ENCODE measurements around the gene BSCL2.
"Not testable (repeated sequence)": the region's sequence is repeated elsewhere in the genome, so short reads cannot be mapped to it uniquely, and the experiment has no call there.

BSCL2 gene

DNA sequence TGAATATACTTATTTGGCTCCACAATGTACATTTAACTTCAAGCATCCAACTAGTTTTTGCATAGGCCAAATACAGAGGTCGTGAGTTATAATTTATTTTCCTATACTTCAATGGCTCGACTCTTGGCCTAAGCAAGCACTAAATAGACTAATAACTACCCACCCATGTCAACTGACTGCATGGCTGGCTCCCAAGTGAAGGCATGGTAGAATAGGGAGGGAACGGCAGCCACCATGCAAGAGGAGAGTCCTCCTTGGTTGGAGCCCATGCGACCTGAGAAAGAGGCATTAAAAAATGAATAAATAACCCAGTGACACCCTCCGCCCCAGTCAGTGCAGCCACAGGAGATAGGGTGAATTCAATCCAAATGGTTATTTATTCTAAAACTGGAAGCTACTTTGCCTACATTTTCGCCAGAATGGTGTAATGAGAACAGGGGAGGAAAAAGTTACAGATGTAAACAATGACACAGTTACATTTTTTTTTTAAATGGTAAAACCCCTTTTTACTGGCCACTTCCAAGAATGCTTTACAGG, 5.1 kb upstream of the BSCL2 start:
- no peak overlapping the region for H3K4me3 Mint-ChIP-seq
- ATAC-seq (replicated peaks) (no peak), DNase-seq (no peak)
- H3K27me3 Mint-ChIP-seq, result no peaks in the 10 kb centered on the region
- H3K36me3 Mint-ChIP-seq (ENCODE audit: insufficient read depth), result peaks cover 86% of the 10 kb centered on the region
- peaks cover 20 to 30% of the 10 kb centered on the region in 2 donors for H3K4me1 Mint-ChIP-seq (ENCODE audit: low read depth in 2 of 2)
- no peaks in the 10 kb centered on the region for H3K9me3 Mint-ChIP-seq
- peak overlapping the region in 1 of 2 donors; percentile 61 for H3K27ac Mint-ChIP-seq

DNA sequence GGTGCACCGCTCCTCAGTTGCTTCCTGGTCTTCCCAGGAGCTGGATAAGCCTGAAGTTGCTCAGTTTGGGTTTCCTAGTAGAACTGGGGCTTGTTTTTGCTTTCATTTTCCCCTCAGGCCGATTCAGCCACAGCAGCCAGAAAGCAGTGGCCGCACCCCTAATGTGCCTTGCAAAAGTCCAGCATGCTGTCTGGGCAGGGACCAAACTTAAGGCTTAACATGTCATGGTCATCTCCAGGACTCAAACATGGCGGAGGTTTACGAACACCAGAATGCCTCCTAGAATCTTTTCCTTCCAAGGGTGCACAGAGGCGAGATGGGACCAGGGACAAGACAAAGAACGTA, 2.7 kb upstream of the BSCL2 start:
- no peaks in the 10 kb centered on the region for H3K9me3 Mint-ChIP-seq
- ATAC-seq (replicated peaks) (no peak), DNase-seq (no peak)
- H3K4me1 Mint-ChIP-seq (ENCODE audit: low read depth in 2 of 2), result peaks cover 35 to 38% of the 10 kb centered on the region in 2 donors
- H3K27me3 Mint-ChIP-seq, result no peaks in the 10 kb centered on the region
- H3K36me3 Mint-ChIP-seq (ENCODE audit: insufficient read depth), result peaks cover 79% of the 10 kb centered on the region
- peak overlapping the region; percentile 87 to 90 for H3K4me3 Mint-ChIP-seq
- H3K27ac Mint-ChIP-seq, result peak overlapping the region; percentile 94 to 95

- Mint-ChIP-seq H3K4me3 (peak overlapping the region; percentile 87 to 90), H3K27me3 (no peaks in the 10 kb centered on the region), H3K4me1 (ENCODE audit: low read depth in 2 of 2) (peaks cover 35 to 37% of the 10 kb centered on the region in 2 donors), H3K36me3 (ENCODE audit: insufficient read depth) (peaks cover 73% of the 10 kb centered on the region), H3K27ac (peak overlapping the region; percentile 94 to 95), H3K9me3 (no peaks in the 10 kb centered on the region)
- peak; percentile 96 to 97 (median 96) for DNase-seq
- peak; percentile 76 for ATAC-seq (replicated peaks)
Observed at GRCh38 chr11:62709247-62710000, 2.2 kb upstream of the BSCL2 start.

GRCh38 chr11:62708793-62709192, 1.6 kb upstream of the BSCL2 start:
- peak overlapping the region; percentile 94 to 95 for H3K27ac Mint-ChIP-seq
- peaks cover 35% of the 10 kb centered on the region in 2 donors for H3K4me1 Mint-ChIP-seq (ENCODE audit: low read depth in 2 of 2)
- peak overlapping the region; percentile 87 to 90 for H3K4me3 Mint-ChIP-seq
- ATAC-seq (replicated peaks) (peak; percentile 13), DNase-seq (peak in 1 of 3 experiments; percentile 24)
- H3K36me3 Mint-ChIP-seq (ENCODE audit: insufficient read depth), result peaks cover 68% of the 10 kb centered on the region
- no peaks in the 10 kb centered on the region for H3K9me3 Mint-ChIP-seq
- no peaks in the 10 kb centered on the region for H3K27me3 Mint-ChIP-seq

GRCh38 chr11:62708392-62708791, 1.2 kb upstream of the BSCL2 start:
- Mint-ChIP-seq H3K9me3 (no peaks in the 10 kb centered on the region), H3K4me3 (peak overlapping the region; percentile 87 to 90), H3K27ac (peak overlapping the region; percentile 94 to 95), H3K27me3 (no peaks in the 10 kb centered on the region), H3K4me1 (ENCODE audit: low read depth in 2 of 2) (peaks cover 31 to 35% of the 10 kb centered on the region in 2 donors), H3K36me3 (ENCODE audit: insufficient read depth) (peaks cover 64% of the 10 kb centered on the region)
- ATAC-seq (replicated peaks) (no peak), DNase-seq (no peak)

DNA sequence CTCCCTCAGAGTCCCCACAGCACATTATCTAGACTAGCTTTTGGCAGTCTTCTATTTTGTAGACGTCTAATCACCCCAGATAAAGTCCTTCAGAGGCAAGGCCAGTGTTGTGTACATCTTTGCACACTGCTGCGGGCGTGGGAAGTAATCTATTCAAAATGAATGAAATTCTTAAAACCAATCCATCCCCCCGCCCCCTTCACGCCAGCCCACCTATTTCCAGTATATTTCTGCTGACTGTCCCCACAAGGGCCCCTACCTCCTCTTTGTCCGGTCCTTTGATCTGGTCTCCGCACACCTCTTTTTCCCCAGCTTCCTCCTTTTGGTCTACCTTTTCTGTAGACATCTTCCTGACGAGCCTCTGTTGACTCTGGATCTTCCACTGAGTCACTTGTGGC, 375 bp downstream of the BSCL2 start:
- Mint-ChIP-seq H3K27ac (peak overlapping the region in 1 of 2 donors; percentile 32), H3K36me3 (ENCODE audit: insufficient read depth) (peaks cover 51% of the 10 kb centered on the region), H3K9me3 (no peaks in the 10 kb centered on the region), H3K4me3 (peak overlapping the region; percentile 88 to 89), H3K4me1 (ENCODE audit: low read depth in 2 of 2) (peaks cover 29 to 35% of the 10 kb centered on the region in 2 donors), H3K27me3 (no peaks in the 10 kb centered on the region)
- DNase-seq, result no peak
- no peak for ATAC-seq (replicated peaks)

DNA sequence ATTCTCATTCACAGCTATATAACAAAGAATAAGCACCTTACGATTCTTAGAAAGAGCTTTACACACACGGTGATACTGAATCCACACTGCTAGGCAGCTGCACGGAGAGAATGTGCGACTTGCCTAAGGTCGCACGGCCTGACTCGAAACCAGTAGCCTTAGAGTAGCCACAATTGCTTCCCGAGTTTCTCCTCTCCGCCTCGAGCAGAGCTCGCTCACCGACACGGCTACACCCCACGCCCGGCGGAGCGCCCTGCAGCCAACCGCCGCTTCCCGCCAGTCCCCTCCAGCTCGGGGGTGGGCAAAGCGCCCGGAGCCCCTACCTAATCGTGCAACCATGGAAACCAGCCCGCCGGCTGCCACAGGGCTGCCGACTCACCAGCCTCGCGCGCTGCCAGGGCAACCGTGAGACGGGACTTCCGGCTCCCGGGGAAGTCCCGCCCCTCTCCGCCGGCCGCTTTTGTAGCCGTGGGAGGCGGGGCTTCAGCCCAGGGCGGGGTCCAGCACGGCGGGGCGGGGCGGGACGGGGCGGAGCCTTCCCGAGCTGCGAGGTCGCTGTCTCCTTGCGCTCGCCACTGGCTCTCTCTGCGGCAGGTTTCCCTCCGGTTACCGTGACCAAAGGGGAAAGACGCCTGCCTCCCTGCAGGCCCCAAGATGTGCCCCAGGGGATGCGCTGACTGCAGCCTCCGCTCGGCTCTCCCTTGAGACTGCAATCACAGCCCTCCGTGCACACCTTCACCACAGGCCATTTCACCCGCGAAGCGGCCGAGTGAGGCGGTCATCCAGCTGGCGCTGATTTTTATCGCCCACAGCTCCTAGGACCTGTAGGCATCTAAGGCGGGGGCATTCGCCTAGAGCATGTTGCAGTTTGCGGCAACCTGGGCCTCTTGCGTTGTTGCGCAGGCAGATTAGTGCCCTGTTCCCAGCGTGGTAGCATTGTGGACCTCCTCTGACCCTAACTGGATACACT, 1.1 kb downstream of the BSCL2 start:
- ATAC-seq (replicated peaks) (peak; percentile 67), DNase-seq (peak; percentile 88 to 92 (median 90))
- peak overlapping the region; percentile 88 to 89 for H3K4me3 Mint-ChIP-seq
- H3K9me3 Mint-ChIP-seq, result no peaks in the 10 kb centered on the region
- H3K36me3 Mint-ChIP-seq (ENCODE audit: insufficient read depth), result peaks cover 48% of the 10 kb centered on the region
- peaks cover 29 to 35% of the 10 kb centered on the region in 2 donors for H3K4me1 Mint-ChIP-seq (ENCODE audit: low read depth in 2 of 2)
- peak overlapping the region; percentile 90 for H3K27ac Mint-ChIP-seq
- no peaks in the 10 kb centered on the region for H3K27me3 Mint-ChIP-seq

DNA sequence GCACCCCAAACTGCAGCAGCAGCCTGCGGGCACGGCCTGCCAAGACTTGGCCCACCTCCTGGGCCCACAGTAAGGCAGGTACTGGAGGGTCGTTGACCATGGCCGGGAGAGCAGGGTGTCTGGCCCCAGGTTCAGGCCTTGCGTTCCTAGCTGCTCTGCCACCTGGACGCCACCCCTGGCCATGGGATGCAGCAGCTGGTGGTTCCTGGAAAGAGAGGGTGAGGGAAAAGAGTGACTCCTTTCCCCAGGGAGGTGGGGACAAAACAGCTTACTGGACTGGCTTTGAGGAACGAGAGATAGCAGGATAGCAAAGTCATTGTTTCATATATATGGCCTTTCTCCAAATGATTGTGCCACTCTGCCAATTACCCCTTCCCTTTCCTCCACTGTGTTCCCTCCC, 1.8 kb downstream of the BSCL2 start:
- Mint-ChIP-seq H3K4me3 (peak overlapping the region; percentile 88 to 89), H3K4me1 (ENCODE audit: low read depth in 2 of 2) (peaks cover 29 to 35% of the 10 kb centered on the region in 2 donors), H3K27me3 (no peaks in the 10 kb centered on the region), H3K9me3 (no peaks in the 10 kb centered on the region), H3K27ac (peak overlapping the region; percentile 90), H3K36me3 (ENCODE audit: insufficient read depth) (peaks cover 40% of the 10 kb centered on the region)
- ATAC-seq (replicated peaks) (no peak), DNase-seq (no peak)

DNA sequence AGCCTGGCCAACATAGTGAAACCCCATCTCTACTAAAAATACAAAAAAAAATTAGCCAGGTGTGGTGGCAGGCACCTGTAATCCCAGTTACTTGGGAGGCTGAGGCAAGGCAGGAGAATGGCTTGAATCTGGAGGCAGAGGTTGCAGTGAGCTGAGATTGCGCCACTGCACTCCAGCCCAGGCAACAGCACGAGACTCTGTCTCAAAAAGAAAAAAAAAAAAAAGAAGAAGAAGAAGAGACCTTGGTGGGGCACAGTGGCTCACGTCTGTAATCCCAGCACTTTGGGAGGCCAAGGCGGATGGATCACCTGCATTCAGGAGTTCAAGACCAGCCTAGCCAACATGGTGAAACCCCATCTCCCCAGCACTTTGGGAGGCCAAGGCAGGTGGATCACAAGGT, 3.3 kb downstream of the BSCL2 start:
- not testable (repeated sequence) for H3K27me3 Mint-ChIP-seq; ATAC-seq (replicated peaks); H3K27ac Mint-ChIP-seq; H3K9me3 Mint-ChIP-seq; DNase-seq
- peaks cover 18 to 22% of the 10 kb centered on the region in 2 donors for H3K4me1 Mint-ChIP-seq (ENCODE audit: low read depth in 2 of 2)
- peak overlapping the region in 1 of 2 donors; percentile 8 for H3K4me3 Mint-ChIP-seq
- peaks cover 25% of the 10 kb centered on the region for H3K36me3 Mint-ChIP-seq (ENCODE audit: insufficient read depth)

DNA sequence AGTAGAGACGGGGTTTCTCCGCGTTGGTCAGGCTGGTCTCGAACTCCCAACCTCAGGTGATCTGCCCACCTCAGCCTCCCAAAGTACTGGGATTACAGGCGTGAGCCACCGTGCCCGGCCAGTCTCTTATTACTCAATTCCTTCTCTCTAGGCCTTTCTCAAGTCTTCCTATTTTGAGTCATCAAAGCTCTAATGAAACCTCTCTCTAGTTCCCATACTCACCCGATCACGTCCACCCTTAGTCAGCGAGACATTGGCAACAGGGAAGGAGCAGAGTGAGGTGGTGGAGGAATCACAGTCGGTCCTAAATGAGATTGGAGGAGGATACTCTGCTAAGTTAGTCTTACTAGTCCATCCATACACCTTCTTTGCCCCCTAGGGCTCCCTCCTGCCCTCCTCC, 5.0 kb downstream of the BSCL2 start:
- Mint-ChIP-seq H3K27ac (no peak overlapping the region), H3K4me3 (no peak overlapping the region), H3K9me3 (no peaks in the 10 kb centered on the region), H3K27me3 (no peaks in the 10 kb centered on the region), H3K36me3 (ENCODE audit: insufficient read depth) (peaks cover 28% of the 10 kb centered on the region), H3K4me1 (ENCODE audit: low read depth in 2 of 2) (peaks cover 13 to 15% of the 10 kb centered on the region in 2 donors)
- ATAC-seq (replicated peaks), result no peak
- DNase-seq, result no peak

DNA sequence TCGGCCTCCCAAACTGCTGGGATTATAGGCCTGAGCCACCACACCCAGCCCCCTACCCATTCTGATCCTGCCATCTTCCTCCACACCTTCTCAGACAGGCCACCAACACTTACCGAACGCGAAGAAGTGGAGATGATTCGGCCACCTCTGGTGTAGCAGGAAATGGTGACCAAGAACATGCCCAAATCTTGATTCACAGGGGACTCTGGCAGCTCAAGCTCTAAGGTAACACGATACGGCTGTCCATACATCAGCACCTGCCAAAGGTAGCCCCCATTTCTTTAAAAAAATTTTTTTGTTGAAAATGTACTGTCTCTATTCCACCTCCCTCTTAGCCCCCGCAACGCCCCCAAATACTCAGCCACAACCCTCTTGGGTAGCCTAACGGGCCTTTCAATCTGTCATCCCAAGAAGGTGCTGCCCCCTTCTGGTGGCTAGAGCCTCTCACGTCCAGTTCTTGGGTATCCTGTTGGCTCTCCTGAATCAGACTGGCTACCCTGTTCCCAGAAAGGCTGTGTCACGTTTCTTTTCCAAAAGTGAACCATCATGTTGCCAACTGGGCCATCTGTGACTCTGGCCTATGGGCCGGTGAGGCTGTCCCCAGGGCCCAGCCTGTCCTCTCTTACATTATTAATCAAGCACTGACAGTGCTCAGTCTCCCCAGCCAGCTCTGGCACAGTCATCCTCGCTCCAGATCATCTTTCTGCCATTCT, 12.6 kb downstream of the BSCL2 start:
- peak; percentile 74 to 76 (median 74) for DNase-seq
- Mint-ChIP-seq H3K9me3 (no peaks in the 10 kb centered on the region), H3K27ac (peak overlapping the region; percentile 18 to 22), H3K36me3 (ENCODE audit: insufficient read depth) (peaks cover 8% of the 10 kb centered on the region), H3K27me3 (no peaks in the 10 kb centered on the region), H3K4me3 (no peak overlapping the region), H3K4me1 (ENCODE audit: low read depth in 2 of 2) (peaks cover 5 to 6% of the 10 kb centered on the region in 2 donors)
- ATAC-seq (replicated peaks), result peak; percentile 85

GRCh38 chr11:62693624-62694023, 13.6 kb downstream of the BSCL2 start:
- not testable (repeated sequence) for H3K9me3 Mint-ChIP-seq; DNase-seq; H3K4me3 Mint-ChIP-seq; H3K4me1 Mint-ChIP-seq (ENCODE audit: low read depth in 2 of 2); ATAC-seq (replicated peaks); H3K27me3 Mint-ChIP-seq; H3K27ac Mint-ChIP-seq
- peaks cover 11% of the 10 kb centered on the region for H3K36me3 Mint-ChIP-seq (ENCODE audit: insufficient read depth)

Measured in effector memory CD8-positive, alpha-beta T cell (primary cell).